ENCODE data around the gene OBI1. TPM values are rescaled to one million over a fixed set of nuclear protein-coding genes. Genes with fewer than 3 reads are reported as not detected.

Gene OBI1
- total and polyA plus RNA-seq, 2 donors (not counting 3 experiments of a cell fraction or from before 2014, with no cell fraction given), result 5.0 to 16.1 TPM

GRCh38 chr13:78618411-78618810, 40.5 kb downstream of the OBI1 start:
- FAIRE-seq, result no peak
- POLR2A ChIA-PET, result no interaction called here

More at GRCh38 chr13:78618411-78618810, 40.5 kb downstream of the OBI1 start:
- H3K4me3 ChIP-seq (replicated peaks in 1 of 3; ENCODE audit: insufficient read depth in 1 of 3, low read depth in 1 of 3, low read length in 3 of 3), result no peak overlapping the region
- no peaks in the 10 kb centered on the region for H3K79me2 ChIP-seq (ENCODE audit: control insufficient read depth, insufficient read depth, low read length)
- H2AFZ ChIP-seq (ENCODE audit: low read depth, low read length), result no peak overlapping the region
- H3K9me3 ChIP-seq (replicated peaks; ENCODE audit: control insufficient read depth, insufficient read depth, low read length), result no peaks in the 10 kb centered on the region
- H3K27ac ChIP-seq (ENCODE audit: insufficient read depth, low read depth, low read length), result no peak overlapping the region
- no peaks in the 10 kb centered on the region for H3K4me1 ChIP-seq (ENCODE audit: control insufficient read depth, extremely low read depth, insufficient read depth, low read length)
- no peaks in the 10 kb centered on the region for H3K9me1 ChIP-seq (replicated peaks; ENCODE audit: control insufficient read depth, extremely low read depth, insufficient read depth, low read length)
- intact Hi-C loops (cut with micrococcal nuclease) (no loop called here), dilution Hi-C loops (cut with MboI; ENCODE audit: extremely low pct_ligation_motif_present, low sequenced_read_pairs) (no loop called here)
- DNase-seq (ENCODE audit: low read depth, low spot score), result no peak
- BruUV-seq (replicated peaks), result no TSS peak
- H3K27me3 ChIP-seq (ENCODE audit: control insufficient read depth in 2 of 2, insufficient read depth in 2 of 2, low read length in 2 of 2), result no peaks in the 10 kb centered on the region
- no peak overlapping the region for H3K9ac ChIP-seq (replicated peaks; ENCODE audit: extremely low read depth, insufficient read depth, low read length)
- TF ChIP-seq, protein P1, sequence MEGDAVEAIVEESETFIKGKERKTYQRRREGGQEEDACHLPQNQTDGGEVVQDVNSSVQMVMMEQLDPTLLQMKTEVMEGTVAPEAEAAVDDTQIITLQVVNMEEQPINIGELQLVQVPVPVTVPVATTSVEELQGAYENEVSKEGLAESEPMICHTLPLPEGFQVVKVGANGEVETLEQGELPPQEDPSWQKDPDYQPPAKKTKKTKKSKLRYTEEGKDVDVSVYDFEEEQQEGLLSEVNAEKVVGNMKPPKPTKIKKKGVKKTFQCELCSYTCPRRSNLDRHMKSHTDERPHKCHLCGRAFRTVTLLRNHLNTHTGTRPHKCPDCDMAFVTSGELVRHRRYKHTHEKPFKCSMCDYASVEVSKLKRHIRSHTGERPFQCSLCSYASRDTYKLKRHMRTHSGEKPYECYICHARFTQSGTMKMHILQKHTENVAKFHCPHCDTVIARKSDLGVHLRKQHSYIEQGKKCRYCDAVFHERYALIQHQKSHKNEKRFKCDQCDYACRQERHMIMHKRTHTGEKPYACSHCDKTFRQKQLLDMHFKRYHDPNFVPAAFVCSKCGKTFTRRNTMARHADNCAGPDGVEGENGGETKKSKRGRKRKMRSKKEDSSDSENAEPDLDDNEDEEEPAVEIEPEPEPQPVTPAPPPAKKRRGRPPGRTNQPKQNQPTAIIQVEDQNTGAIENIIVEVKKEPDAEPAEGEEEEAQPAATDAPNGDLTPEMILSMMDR (IDR thresholded peaks at IDR 0.05; ENCODE audit: extremely low read depth in 1 of 2, insufficient read depth in 1 of 2, low read depth in 1 of 2, low read length in 2 of 2), result no peak
- no peak for TF ChIP-seq POLR2A (IDR thresholded peaks at IDR 0.05; ENCODE audit: low read depth, low read length)
- no peak for TF ChIP-seq MYC (IDR thresholded peaks at IDR 0.05; ENCODE audit: low read depth, low read length)
- TF ChIP-seq FOS (IDR thresholded peaks at IDR 0.05; ENCODE audit: borderline replicate concordance, insufficient read depth, low read length), result no peak
- TF ChIP-seq EZH2 (IDR thresholded peaks at IDR 0.05; ENCODE audit: borderline replicate concordance, low read depth, low read length, severe bottlenecking), result no peak
- TF ChIP-seq MAX (IDR thresholded peaks at IDR 0.05; ENCODE audit: insufficient read depth, insufficient read length), result no peak
- TF ChIP-seq JUN (IDR thresholded peaks at IDR 0.05; ENCODE audit: borderline replicate concordance, insufficient read depth, insufficient read length, low read depth), result no peak
- TF ChIP-seq GATA2 (IDR thresholded peaks at IDR 0.05; ENCODE audit: insufficient read depth, insufficient read length, low read depth, low read length), result no peak
- TF ChIP-seq POLR2AphosphoS5 (IDR thresholded peaks at IDR 0.05; ENCODE audit: insufficient read depth, low read depth, low read length), result no peak
- H3K36me3 ChIP-seq (ENCODE audit: control insufficient read depth in 2 of 2, extremely low read depth in 1 of 2, insufficient read depth in 2 of 2, low read length in 2 of 2), result peaks cover 6 to 7% of the 10 kb centered on the region in 2 experiments
- CTCF ChIA-PET, result interaction anchor here (1.8 kb wide), 1 partner anchor 14 kb away, joined by 6 read pairs; no protein-coding TSS in a partner anchor
- H3K4me2 ChIP-seq (ENCODE audit: insufficient read depth, low read length), result no peak overlapping the region
- H4K20me1 ChIP-seq (replicated peaks; ENCODE audit: control insufficient read depth, extremely low read depth, insufficient read depth, low read length), result no peaks in the 10 kb centered on the region
